NOMO-1 (cell line): ENCODE results near the gene EPHA4.

Experiments used
- DNase-seq, 2 experiments: peaks; one replicate each; lab custom pipeline; 2025; ENCODE audit not compliant: unreplicated experiment in 2 of 2; lab: John Stamatoyannopoulos, UW

The EPHA4 gene

GRCh38 chr2:221513232-221513631 lies 58.9 kb downstream of the EPHA4 start:
- no peak for DNase-seq

- DNase-seq, result peak in 1 of 2 experiments; percentile 18
Observed at GRCh38 chr2:221511325-221511724, 60.8 kb downstream of the EPHA4 start.

GRCh38 chr2:221506469-221506868 lies 65.6 kb downstream of the EPHA4 start:
- no peak for DNase-seq

GRCh38 chr2:221505605-221506004 lies 66.5 kb downstream of the EPHA4 start:
- DNase-seq, result no peak

GRCh38 chr2:221504905-221505304 lies 67.2 kb downstream of the EPHA4 start:
- DNase-seq, result no peak

GRCh38 chr2:221503965-221504364 lies 68.1 kb downstream of the EPHA4 start:
- no peak for DNase-seq

GRCh38 chr2:221502270-221503010 lies 69.7 kb downstream of the EPHA4 start:
- DNase-seq, result no peak

GRCh38 chr2:221501883-221502269 lies 70.2 kb downstream of the EPHA4 start:
- no peak for DNase-seq

GRCh38 chr2:221501210-221501882 lies 70.8 kb downstream of the EPHA4 start:
- no peak for DNase-seq

- DNase-seq, result no peak
Observed at GRCh38 chr2:221500501-221501209, 71.4 kb downstream of the EPHA4 start.

GRCh38 chr2:221495731-221496130 lies 76.4 kb downstream of the EPHA4 start:
- no peak for DNase-seq

- no peak for DNase-seq
Observed at GRCh38 chr2:221494556-221494955, 77.5 kb downstream of the EPHA4 start.

GRCh38 chr2:221493391-221493790 lies 78.7 kb downstream of the EPHA4 start:
- no peak for DNase-seq

GRCh38 chr2:221492636-221493035 lies 79.5 kb downstream of the EPHA4 start:
- no peak for DNase-seq

- no peak for DNase-seq
Observed at GRCh38 chr2:221490506-221491060, 81.5 kb downstream of the EPHA4 start.

- no peak for DNase-seq
Observed at GRCh38 chr2:221488136-221488807, 83.8 kb downstream of the EPHA4 start.

- DNase-seq, result no peak
Observed at GRCh38 chr2:221486106-221486505, 86.0 kb downstream of the EPHA4 start.

- no peak for DNase-seq
Observed at GRCh38 chr2:221485503-221485870, 86.6 kb downstream of the EPHA4 start.

GRCh38 chr2:221484761-221485502 lies 87.2 kb downstream of the EPHA4 start:
- DNase-seq, result no peak
